GM21717 (cell line): Measurements from ENCODE around the gene MED26.

Source experiments
- ATAC-seq: cut with Tn5 transposase; IDR thresholded peaks from one replicate; pipeline ENCODE4 v1.9.1; 2021; ENCODE audit warnings: mild to moderate bottlenecking, moderate library complexity; ENCODE audit not compliant: unreplicated experiment

MED26 gene

GRCh38 chr19:16614941-16615340, 13.1 kb downstream of the MED26 start:
- no peak for ATAC-seq

GRCh38 chr19:16613841-16614240, 14.2 kb downstream of the MED26 start:
- no peak for ATAC-seq

GRCh38 chr19:16612636-16613035, 15.4 kb downstream of the MED26 start:
- no peak for ATAC-seq

- ATAC-seq: no peak
These were observed 16.9 kb downstream of the MED26 start for GRCh38 chr19:16611121-16611520.

GRCh38 chr19:16609511-16610200, 18.3 kb downstream of the MED26 start:
- ATAC-seq: no peak

- no peak for ATAC-seq
These were observed 19.7 kb downstream of the MED26 start for GRCh38 chr19:16608290-16608739.

GRCh38 chr19:16607819-16608218, 20.2 kb downstream of the MED26 start:
- ATAC-seq: no peak

GRCh38 chr19:16605553-16605994, 22.4 kb downstream of the MED26 start:
- no peak for ATAC-seq

- ATAC-seq: no peak
These were observed 22.9 kb downstream of the MED26 start for GRCh38 chr19:16605115-16605514.

GRCh38 chr19:16604615-16605014, 23.4 kb downstream of the MED26 start:
- no peak for ATAC-seq

GRCh38 chr19:16603090-16603489, 24.9 kb downstream of the MED26 start:
- no peak for ATAC-seq

- ATAC-seq: no peak
These were observed 26.5 kb downstream of the MED26 start for GRCh38 chr19:16601378-16602052.

- ATAC-seq: no peak
These were observed 27.2 kb downstream of the MED26 start for GRCh38 chr19:16600824-16601223.

- ATAC-seq: no peak
These were observed 28.2 kb downstream of the MED26 start for GRCh38 chr19:16599655-16600346.

GRCh38 chr19:16598848-16599247, 29.2 kb downstream of the MED26 start:
- no peak for ATAC-seq

- no peak for ATAC-seq
These were observed 31.6 kb downstream of the MED26 start for GRCh38 chr19:16596399-16596798.

GRCh38 chr19:16595097-16595496, 32.9 kb downstream of the MED26 start:
- no peak for ATAC-seq

GRCh38 chr19:16594681-16595091, 33.3 kb downstream of the MED26 start:
- no peak for ATAC-seq

- ATAC-seq: no peak
These were observed 33.8 kb downstream of the MED26 start for GRCh38 chr19:16594131-16594586.

- ATAC-seq: no peak
These were observed 34.8 kb downstream of the MED26 start for GRCh38 chr19:16593181-16593580.

GRCh38 chr19:16591803-16592556, 36.0 kb downstream of the MED26 start:
- no peak for ATAC-seq
